PC-3 (cell line): Measurements from ENCODE around the gene STARD3. TPM values are rescaled to one million over a fixed set of nuclear protein-coding genes. Genes with fewer than 3 reads are reported as not detected.

Experiments
- ATAC-seq: fragments of 200-7000 bp; cut with Tn5 transposase; 2 replicates; pipeline ENCODE4 v1.9.1; 2020; ENCODE audit warnings: mild to moderate bottlenecking, moderate library complexity
- BruUV-seq: library from RNA; stranded (reverse); fragments of 400-500 nt; replicated peaks from 2 replicates; lab custom pipeline; 2021; lab: Mats Ljungman, UMichigan
- CTCF ChIA-PET: fragments of 300-600 bp; sonication (Branson Sonifier 250); formaldehyde crosslinking; loops from one replicate; lab custom pipeline; 2022; ENCODE audit warnings: antibody characterized with exemption; lab: Charles Lee
- POLR2A ChIA-PET: fragments of 300-600 bp; sonication (Branson Sonifier 250); formaldehyde crosslinking; loops from one replicate; lab custom pipeline; 2022; ENCODE audit warnings: antibody characterized with exemption; ENCODE audit not compliant: unreplicated experiment; lab: Charles Lee
- DNase-seq: peaks from one replicate; pipeline ENCODE4 v3.0.0-alpha.2; 2015
- H2AFZ ChIP-seq: fragments of 300-600 bp; sonication (generic); 2 replicates; pipeline ENCODE4 v1.6.0; 2016; ENCODE audit warnings: antibody characterized with exemption, low read length
- H3F3A ChIP-seq: fragments of 300-600 bp; sonication (generic); one replicate; pipeline ENCODE4 v1.6.0; 2017; ENCODE audit warnings: antibody characterized with exemption, low read length, control low read depth, mild to moderate bottlenecking; ENCODE audit not compliant: unreplicated experiment
- H3K27ac ChIP-seq: fragments of 300-600 bp; sonication (generic); 2 replicates; pipeline ENCODE4 v1.5.1; 2016; ENCODE audit warnings: mild to moderate bottlenecking, low read length
- H3K27me3 ChIP-seq: fragments of 300-600 bp; sonication (generic); 2 replicates; pipeline ENCODE4 v1.6.1; 2016; ENCODE audit warnings: low read length, mixed read lengths
- H3K36me3 ChIP-seq: fragments of 300-600 bp; sonication (generic); 2 replicates; pipeline ENCODE4 v1.6.1; 2016; ENCODE audit warnings: low read depth, mixed run types, low read length, mixed read lengths
- H3K4me1 ChIP-seq: fragments of 300-600 bp; sonication (generic); 2 replicates; pipeline ENCODE4 v1.5.1; 2016; ENCODE audit warnings: low read length; ENCODE audit not compliant: insufficient read depth
- H3K4me2 ChIP-seq: fragments of 300-600 bp; sonication (generic); 2 replicates; pipeline ENCODE4 v1.6.0; 2016; ENCODE audit warnings: low read length
- H3K4me3 ChIP-seq: fragments of 300-600 bp; sonication (generic); 2 replicates; pipeline ENCODE4 v1.5.1; 2016; ENCODE audit warnings: mild to moderate bottlenecking, low read length, mixed read lengths
- H3K79me2 ChIP-seq: fragments of 300-600 bp; sonication (generic); 2 replicates; pipeline ENCODE4 v1.6.1; 2017; ENCODE audit warnings: low read length, mixed read lengths
- H3K9ac ChIP-seq: fragments of 300-600 bp; sonication (generic); 2 replicates; pipeline ENCODE4 v1.6.0; 2016; ENCODE audit warnings: mild to moderate bottlenecking, low read length
- H3K9me2 ChIP-seq: fragments of 300-600 bp; sonication (generic); replicated peaks from 2 replicates; pipeline ENCODE4 v1.6.1; 2016; ENCODE audit warnings: mixed run types, low read length, mixed read lengths
- H3K9me3 ChIP-seq: fragments of 300-600 bp; sonication (generic); 2 replicates; pipeline ENCODE4 v1.6.1; 2016; ENCODE audit warnings: low read length, mixed read lengths
- H4K20me1 ChIP-seq: fragments of 300-600 bp; sonication (generic); 2 replicates; pipeline ENCODE4 v1.6.1; 2016; ENCODE audit warnings: low read length, mixed read lengths
- EZH2phosphoT487 ChIP-seq: fragments of 300-600 bp; sonication (generic); IDR thresholded peaks from 2 replicates; pipeline ENCODE4 v1.6.1; 2018; ENCODE audit warnings: mild to moderate bottlenecking, antibody characterized with exemption, low read length, borderline replicate concordance
- intact Hi-C: fragments of 100-400 bp; cut with micrococcal nuclease; formaldehyde crosslinking; loops from 2 replicates; pipeline ENCODE4 v1.9.0; 2023
- total RNA-seq: library from RNA; depleted of rRNA; stranded (reverse); fragments of >200 nt; gene quantifications from 2 replicates; pipeline ENCODE4 v1.2.3, GENCODE V29; 2014
- TF ChIP-seq, protein P1 (sequence below): fragments of 300-600 bp; sonication (generic); conservative IDR thresholded peaks from 2 replicates; pipeline ENCODE4 v1.5.1; 2017; ENCODE audit warnings: antibody characterized with exemption, low read depth, mild to moderate bottlenecking, low read length

Gene STARD3
- total RNA-seq, 1 experiment from 2014 or later = 30.5 TPM

DNA sequence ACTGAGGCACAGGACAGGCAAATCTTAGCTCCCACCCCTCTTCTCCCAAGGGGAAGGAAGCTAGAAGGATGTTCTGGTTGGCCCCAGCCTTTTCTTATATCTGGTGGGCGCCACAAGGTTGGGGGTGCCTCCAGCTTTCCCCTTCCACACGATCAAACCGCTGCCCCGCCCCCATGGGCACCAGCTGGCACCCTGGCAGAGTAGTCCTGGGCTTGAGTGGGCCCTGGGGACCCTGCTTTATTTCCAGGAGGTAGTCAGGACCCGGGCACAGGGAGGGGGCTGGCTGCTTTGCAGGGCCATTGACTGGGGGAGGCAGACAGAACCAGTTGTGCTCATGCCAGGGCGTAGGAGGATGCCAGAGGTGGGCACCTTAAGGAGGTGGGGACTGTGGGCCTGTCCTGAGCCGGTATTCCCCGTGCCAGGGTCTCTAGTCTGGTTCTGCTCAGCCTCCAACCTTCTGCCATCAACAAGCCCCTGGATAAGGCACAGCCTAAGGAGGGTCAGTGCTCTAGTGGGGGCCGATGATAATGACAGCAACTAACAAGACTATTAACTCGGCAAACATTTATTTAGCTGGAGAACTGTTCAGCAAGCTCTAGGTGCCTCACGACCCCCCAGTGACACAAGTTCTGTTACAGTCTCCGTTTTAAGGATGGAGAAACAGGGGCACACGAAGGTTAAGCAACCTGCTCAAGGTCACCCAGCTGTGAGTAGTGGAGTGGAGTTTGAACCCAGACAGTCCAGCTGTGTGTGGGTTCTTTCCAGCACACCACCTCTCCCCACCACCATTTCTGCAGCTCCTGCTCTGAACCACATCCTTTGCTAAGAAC is 17.8 kb upstream of the STARD3 start:
- Histone ChIP-seq H2AFZ (peak overlapping the region; percentile 93; the same call in 1 of the 2 replicates), H3K79me2 (no peaks in the 10 kb centered on the region), H3K9me3 (no peaks in the 10 kb centered on the region), H4K20me1 (no peaks in the 10 kb centered on the region), H3K4me3 (peak overlapping the region; percentile 76; the same call in 1 of the 2 replicates), H3K27ac (no peak overlapping the region), H3K9me2 (no peaks in the 10 kb centered on the region), H3K4me2 (peak overlapping the region; percentile 98), H3K9ac (no peak overlapping the region), H3K4me1 (no peaks in the 10 kb centered on the region), H3F3A (no peaks in the 10 kb centered on the region), H3K36me3 (no peaks in the 10 kb centered on the region; the same call in 1 of the 2 replicates), H3K27me3 (no peaks in the 10 kb centered on the region)
- CTCF ChIA-PET = no interaction called here
- no peak for ATAC-seq
- no peak for DNase-seq
- no TSS peak for BruUV-seq
- intact Hi-C loops = loop anchor here (1.0 kb wide), 1 partner anchor 46 kb away; no protein-coding TSS in a partner anchor
- POLR2A ChIA-PET = no interaction called here
- no peak for TF ChIP-seq EZH2phosphoT487
- TF ChIP-seq, protein P1, sequence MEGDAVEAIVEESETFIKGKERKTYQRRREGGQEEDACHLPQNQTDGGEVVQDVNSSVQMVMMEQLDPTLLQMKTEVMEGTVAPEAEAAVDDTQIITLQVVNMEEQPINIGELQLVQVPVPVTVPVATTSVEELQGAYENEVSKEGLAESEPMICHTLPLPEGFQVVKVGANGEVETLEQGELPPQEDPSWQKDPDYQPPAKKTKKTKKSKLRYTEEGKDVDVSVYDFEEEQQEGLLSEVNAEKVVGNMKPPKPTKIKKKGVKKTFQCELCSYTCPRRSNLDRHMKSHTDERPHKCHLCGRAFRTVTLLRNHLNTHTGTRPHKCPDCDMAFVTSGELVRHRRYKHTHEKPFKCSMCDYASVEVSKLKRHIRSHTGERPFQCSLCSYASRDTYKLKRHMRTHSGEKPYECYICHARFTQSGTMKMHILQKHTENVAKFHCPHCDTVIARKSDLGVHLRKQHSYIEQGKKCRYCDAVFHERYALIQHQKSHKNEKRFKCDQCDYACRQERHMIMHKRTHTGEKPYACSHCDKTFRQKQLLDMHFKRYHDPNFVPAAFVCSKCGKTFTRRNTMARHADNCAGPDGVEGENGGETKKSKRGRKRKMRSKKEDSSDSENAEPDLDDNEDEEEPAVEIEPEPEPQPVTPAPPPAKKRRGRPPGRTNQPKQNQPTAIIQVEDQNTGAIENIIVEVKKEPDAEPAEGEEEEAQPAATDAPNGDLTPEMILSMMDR = no peak

GRCh38 chr17:39619786-39620101 is 17.2 kb upstream of the STARD3 start:
- Histone ChIP-seq H3K4me2 (no peak overlapping the region), H3K9ac (no peak overlapping the region), H2AFZ (no peak overlapping the region), H3K9me3 (no peaks in the 10 kb centered on the region), H3K36me3 (no peaks in the 10 kb centered on the region; the same call in 1 of the 2 replicates), H3K4me3 (no peak overlapping the region), H4K20me1 (no peaks in the 10 kb centered on the region), H3K4me1 (no peaks in the 10 kb centered on the region), H3F3A (no peaks in the 10 kb centered on the region), H3K79me2 (no peaks in the 10 kb centered on the region), H3K9me2 (no peaks in the 10 kb centered on the region), H3K27me3 (no peaks in the 10 kb centered on the region), H3K27ac (no peak overlapping the region)
- DNase-seq = no peak
- intact Hi-C loops = loop anchor here (5.0 kb wide), 1 partner anchor 133 kb away; no protein-coding TSS in a partner anchor
- no peak for ATAC-seq
- ChIA-PET POLR2A (no interaction called here), CTCF (no interaction called here)
- BruUV-seq = no TSS peak
- TF ChIP-seq, protein P1 = no peak
